HS-5 (cell line): ENCODE measurements around the gene GABRD.

Experiments used
- DNase-seq: peaks from one replicate; pipeline ENCODE4 v3.0.0-alpha.2; 2012; ENCODE audit warnings: low read depth

The GABRD gene

GRCh38 chr1:2039251-2039650, 20.1 kb downstream of the GABRD start:
- no peak for DNase-seq

GRCh38 chr1:2041305-2041704, 22.2 kb downstream of the GABRD start:
- no peak for DNase-seq

GRCh38 chr1:2041887-2042286, 22.7 kb downstream of the GABRD start:
- no peak for DNase-seq

GRCh38 chr1:2042830-2043773, 24.0 kb downstream of the GABRD start:
- no peak for DNase-seq

- DNase-seq, result no peak
Measured at GRCh38 chr1:2043886-2044285, 24.7 kb downstream of the GABRD start.

GRCh38 chr1:2044510-2045319, 25.6 kb downstream of the GABRD start:
- DNase-seq, result no peak

GRCh38 chr1:2045468-2046173, 26.5 kb downstream of the GABRD start:
- no peak for DNase-seq

GRCh38 chr1:2046174-2046917, 27.2 kb downstream of the GABRD start:
- no peak for DNase-seq

GRCh38 chr1:2046953-2047748, 28.0 kb downstream of the GABRD start:
- DNase-seq, result no peak

GRCh38 chr1:2047749-2048729, 28.9 kb downstream of the GABRD start:
- no peak for DNase-seq

GRCh38 chr1:2049225-2049717, 30.1 kb downstream of the GABRD start:
- DNase-seq, result no peak

- peak; percentile 40 for DNase-seq
Measured at GRCh38 chr1:2049718-2050431, 30.7 kb downstream of the GABRD start, which contains the start of gene PRKCZ. Gene PRKCZ, plus strand, starts transcription at chr1:2050411. Its CDS starts 220 bp downstream, at chr1:2050631.

- DNase-seq, result no peak
Measured at GRCh38 chr1:2050461-2050792, 31.3 kb downstream of the GABRD start.

- DNase-seq, result no peak
Measured at GRCh38 chr1:2050793-2051682, 31.9 kb downstream of the GABRD start.

- DNase-seq, result no peak
Measured at GRCh38 chr1:2052054-2052679, 33.0 kb downstream of the GABRD start.

GRCh38 chr1:2052756-2053155, 33.6 kb downstream of the GABRD start:
- no peak for DNase-seq

GRCh38 chr1:2053217-2053616, 34.1 kb downstream of the GABRD start:
- no peak for DNase-seq
